IMR-90 (cell line): ENCODE results near the gene RASSF8. TPM values are rescaled to one million over a fixed set of nuclear protein-coding genes. Genes with fewer than 3 reads are reported as not detected.

Source experiments
- ATAC-seq: fragments of 200-7000 bp; cut with Tn5 transposase; 2 replicates; pipeline ENCODE4 v1.9.1; 2020; ENCODE audit warnings: low read depth, mild to moderate bottlenecking, moderate library complexity
- BruUV-seq: library from RNA; stranded (reverse); fragments of 400-500 nt; replicated peaks from 2 replicates; lab custom pipeline; 2021; lab: Mats Ljungman, UMichigan
- CTCF ChIA-PET: fragments of 300-600 bp; formaldehyde crosslinking; extraction: SDS; loops from one replicate; lab custom pipeline; 2021; ENCODE audit warnings: antibody characterized with exemption; lab: Yijun Ruan, JAX
- POLR2A ChIA-PET: fragments of 300-600 bp; sonication (Branson Sonifier 250); formaldehyde crosslinking; loops from one replicate; lab custom pipeline; 2022; ENCODE audit warnings: antibody characterized with exemption; ENCODE audit not compliant: unreplicated experiment; lab: Charles Lee
- DNase-seq: peaks from one replicate; pipeline ENCODE4 v3.0.0; 2013
- H2AFZ ChIP-seq: replicated peaks from 2 replicates; pipeline ENCODE3; 2013; ENCODE audit warnings: low read length, mild to moderate bottlenecking; ENCODE audit not compliant: poor library complexity
- H2AK5ac ChIP-seq: 2 replicates; pipeline ENCODE4 v1.6.1; 2013; ENCODE audit warnings: low read depth, low read length, inconsistent platforms
- H2AK9ac ChIP-seq: replicated peaks from 2 replicates; pipeline ENCODE3; 2013; ENCODE audit warnings: mild to moderate bottlenecking, low read depth, low read length, moderate library complexity; ENCODE audit not compliant: poor library complexity
- H2BK120ac ChIP-seq: 2 replicates; pipeline ENCODE4 v1.6.1; 2013; ENCODE audit warnings: low read depth, low read length, inconsistent platforms
- H2BK15ac ChIP-seq: 3 replicates; pipeline ENCODE4 v1.6.1; 2013; ENCODE audit warnings: low read depth, low read length, inconsistent platforms
- H2BK20ac ChIP-seq: 2 replicates; pipeline ENCODE4 v1.6.1; 2013; ENCODE audit warnings: low read depth, mild to moderate bottlenecking, inconsistent platforms, low read length, moderate library complexity
- H2BK5ac ChIP-seq: 2 replicates; pipeline ENCODE4 v1.6.1; 2013; ENCODE audit warnings: mild to moderate bottlenecking, low read depth, low read length, inconsistent platforms; ENCODE audit not compliant: poor library complexity, severe bottlenecking
- H3K14ac ChIP-seq: replicated peaks from 2 replicates; pipeline ENCODE4 v1.6.1; 2013; ENCODE audit warnings: low read depth, low read length, inconsistent platforms
- H3K18ac ChIP-seq: 2 replicates; pipeline ENCODE4 v1.6.1; 2013; ENCODE audit warnings: low read depth, low read length, control low read depth
- H3K23ac ChIP-seq: 2 replicates; pipeline ENCODE4 v1.6.1; 2013; ENCODE audit warnings: low read depth, low read length, inconsistent platforms
- H3K27ac ChIP-seq: 2 replicates; pipeline ENCODE4 v1.5.1; 2013; ENCODE audit warnings: mild to moderate bottlenecking, control low read depth, low read length; ENCODE audit not compliant: insufficient read depth
- H3K27me3 ChIP-seq: 2 replicates; pipeline ENCODE4 v1.6.1; 2013; ENCODE audit warnings: low read length; ENCODE audit not compliant: control insufficient read depth, insufficient read depth
- H3K36me3 ChIP-seq: 2 replicates; pipeline ENCODE4 v1.6.1; 2013; ENCODE audit warnings: low read length, mixed read lengths; ENCODE audit not compliant: control insufficient read depth, insufficient read depth
- H3K4ac ChIP-seq: 2 replicates; pipeline ENCODE4 v1.6.1; 2013; ENCODE audit warnings: low read depth, low read length, inconsistent platforms
- H3K4me1 ChIP-seq: 2 replicates; pipeline ENCODE4 v1.6.1; 2013; ENCODE audit warnings: low read length, mixed read lengths; ENCODE audit not compliant: control insufficient read depth, insufficient read depth
- H3K4me2 ChIP-seq: 2 replicates; pipeline ENCODE4 v1.6.1; 2013; ENCODE audit warnings: low read depth, mild to moderate bottlenecking, control low read depth, low read length, moderate library complexity
- H3K4me3 ChIP-seq: 2 replicates; pipeline ENCODE4 v1.5.1; 2013; ENCODE audit warnings: low read depth, mild to moderate bottlenecking, control low read depth, low read length, moderate library complexity; ENCODE audit not compliant: insufficient read depth
- H3K56ac ChIP-seq: 2 replicates; pipeline ENCODE4 v1.6.1; 2013; ENCODE audit warnings: low read length, inconsistent platforms; ENCODE audit not compliant: insufficient read depth; ENCODE audit errors: extremely low read depth
- H3K79me1 ChIP-seq, 2 experiments: 2 replicates each; pipeline ENCODE4 v1.6.1; 2013; ENCODE audit warnings: low read length in 2 of 2, inconsistent platforms in 1 of 2, low read depth in 1 of 2
- H3K9ac ChIP-seq: 2 replicates; pipeline ENCODE4 v1.6.1; 2013; ENCODE audit warnings: low read depth, low read length, control low read depth
- H3K9me1 ChIP-seq: 2 replicates; pipeline ENCODE4 v1.6.1; 2013; ENCODE audit warnings: low read length, inconsistent platforms; ENCODE audit not compliant: insufficient read depth
- H3K9me3 ChIP-seq: 2 replicates; pipeline ENCODE4 v1.6.1; 2013; ENCODE audit warnings: low read length; ENCODE audit not compliant: control insufficient read depth, insufficient read depth
- H4K20me1 ChIP-seq: 2 replicates; pipeline ENCODE4 v1.6.1; 2013; ENCODE audit warnings: low read length, inconsistent platforms; ENCODE audit not compliant: insufficient read depth
- H4K5ac ChIP-seq: 2 replicates; pipeline ENCODE4 v1.6.1; 2013; ENCODE audit warnings: mild to moderate bottlenecking, low read depth, low read length, control low read depth
- H4K8ac ChIP-seq, 2 experiments: 2 replicates each; pipeline ENCODE4 v1.6.1; 2013; ENCODE audit warnings: low read depth in 2 of 2, low read length in 2 of 2, control low read depth in 1 of 2, inconsistent platforms in 1 of 2
- H4K91ac ChIP-seq: 2 replicates; pipeline ENCODE4 v1.6.1; 2013; ENCODE audit warnings: low read depth, low read length, inconsistent platforms; ENCODE audit not compliant: insufficient read depth
- BHLHE40 ChIP-seq: fragments of 150-350 bp; IDR thresholded peaks from 2 replicates; pipeline ENCODE4 v1.6.1; 2016; ENCODE audit warnings: mild to moderate bottlenecking, low read depth, low read length
- CEBPB ChIP-seq: IDR thresholded peaks from 2 replicates; pipeline ENCODE4 v1.6.1; 2012; ENCODE audit warnings: low read depth, low read length, improper control_type of control experiment
- CHD1 ChIP-seq: IDR thresholded peaks from 2 replicates; pipeline ENCODE4 v1.6.1; 2012; ENCODE audit warnings: low read depth, low read length, improper control_type of control experiment
- ELK1 ChIP-seq: fragments of 150-350 bp; IDR thresholded peaks from 2 replicates; pipeline ENCODE4 v1.6.1; 2016; ENCODE audit warnings: low read depth, mild to moderate bottlenecking, low read length, moderate library complexity, borderline replicate concordance
- FOS ChIP-seq: fragments of 150-350 bp; IDR thresholded peaks from 2 replicates; pipeline ENCODE4 v1.6.1; 2016; ENCODE audit warnings: low read depth, low read length
- MXI1 ChIP-seq: IDR thresholded peaks from 2 replicates; pipeline ENCODE4 v1.6.1; 2012; ENCODE audit warnings: low read depth, mild to moderate bottlenecking, low read length, moderate library complexity, borderline replicate concordance
- NFE2L2 ChIP-seq: fragments of 150-350 bp; IDR thresholded peaks from 2 replicates; pipeline ENCODE4 v1.6.1; 2016; ENCODE audit warnings: low read depth, mild to moderate bottlenecking, low read length
- RAD21 ChIP-seq: IDR thresholded peaks from 2 replicates; pipeline ENCODE4 v1.6.1; 2012; ENCODE audit warnings: low read length, improper control_type of control experiment
- RCOR1 ChIP-seq: IDR thresholded peaks from 2 replicates; pipeline ENCODE4 v1.6.1; 2012; ENCODE audit warnings: mild to moderate bottlenecking, low read length, improper control_type of control experiment; ENCODE audit not compliant: insufficient replicate concordance
- RFX5 ChIP-seq: IDR thresholded peaks from 2 replicates; pipeline ENCODE4 v1.8.0; 2012; ENCODE audit warnings: low read depth, mild to moderate bottlenecking, low read length, moderate library complexity
- SMC3 ChIP-seq: fragments of 150-350 bp; IDR thresholded peaks from 2 replicates; pipeline ENCODE4 v1.6.1; 2016; ENCODE audit warnings: low read depth, mild to moderate bottlenecking, antibody characterized with exemption, low read length, moderate library complexity
- USF2 ChIP-seq: fragments of 150-350 bp; IDR thresholded peaks from 2 replicates; pipeline ENCODE4 v1.6.1; 2017; ENCODE audit warnings: mild to moderate bottlenecking, antibody characterized with exemption, low read length, low read depth
- WGBS, 2 experiments: methylation state at CpG; one replicate each; pipeline versions ENCODE4 v1.1.5 to v1.1.7; 2013; ENCODE audit warnings: missing lambda C conversion rate in 2 of 2; ENCODE audit not compliant: insufficient read length in 1 of 2; ENCODE audit errors: extremely low coverage in 2 of 2; 5-methylcytosine and 5-hydroxymethylcytosine counted together
- dilution Hi-C: fragments of 300-500 bp; cut with HindIII; formaldehyde crosslinking; loops from one replicate; pipeline ENCODE4 v1.14.3; 2018; ENCODE audit warnings: low sequenced_read_pairs; ENCODE audit not compliant: unreplicated experiment
- in situ Hi-C: fragments of 300-500 bp; cut with MboI; formaldehyde crosslinking; loops from 3 replicates; pipeline ENCODE4 v1.14.3; 2019; ENCODE audit warnings: low sequenced_read_pairs, inconsistent platforms, mixed read lengths
- intact Hi-C: fragments of 100-400 bp; cut with micrococcal nuclease; formaldehyde crosslinking; loops from 2 replicates; pipeline ENCODE4 v1.10.0; 2022
- polyA plus RNA-seq, 3 experiments: library from polyadenylated mRNA; depleted of rRNA; stranded (reverse); fragments of >200 nt; gene quantifications; 2 replicates each; pipeline ENCODE4 v1.2.3, GENCODE V29; 2012; ENCODE audit warnings: low replicate concordance in 1 of 3
- total RNA-seq: library from RNA; depleted of rRNA; stranded (reverse); fragments of >200 nt; gene quantifications from 2 replicates; pipeline ENCODE4 v1.2.3, GENCODE V29; 2012

The RASSF8 gene
- total and polyA plus RNA-seq, 2 of the 4 experiments (the other 2 are of a cell fraction), result 10.8 to 50.5 TPM

GRCh38 chr12:25980035-25980434, 21.6 kb downstream of the RASSF8 start:
- Histone ChIP-seq H3K9me1 (peaks cover 22% of the 10 kb centered on the region), H3K23ac (no peak overlapping the region), H2AK5ac (no peak overlapping the region), H2BK5ac (no peak overlapping the region), H3K27ac (no peak overlapping the region), H3K4ac (no peak overlapping the region), H3K79me1 (peaks cover 29 to 93% of the 10 kb centered on the region in 2 experiments), H4K91ac (no peak overlapping the region), H3K4me3 (no peak overlapping the region), H2AFZ (no peak overlapping the region), H3K14ac (no peak overlapping the region), H2BK20ac (no peak overlapping the region), H3K36me3 (no peaks in the 10 kb centered on the region; the same call in 1 of the 2 replicates), H3K56ac (no peak overlapping the region), H2AK9ac (no peak overlapping the region), H4K5ac (no peak overlapping the region), H3K27me3 (no peaks in the 10 kb centered on the region), H3K9me3 (no peaks in the 10 kb centered on the region), H4K20me1 (peaks cover 69% of the 10 kb centered on the region), H2BK15ac (no peak overlapping the region), H4K8ac (no peak overlapping the region), H3K4me2 (no peak overlapping the region), H2BK120ac (no peak overlapping the region), H3K4me1 (peaks cover 7% of the 10 kb centered on the region), H3K9ac (no peak overlapping the region), H3K18ac (no peak overlapping the region)
- DNase-seq, result no peak
- intact Hi-C loops (no loop called here), dilution Hi-C loops (no loop called here), in situ Hi-C loops (no loop called here)
- POLR2A ChIA-PET, result no interaction called here
- WGBS, 2 experiments, result no CpG with 5 or more reads among the region's 4 CpGs
- TF ChIP-seq CHD1, result no peak
- no peak for TF ChIP-seq RCOR1
- TF ChIP-seq CEBPB, result no peak
- TF ChIP-seq RAD21, result no peak
- TF ChIP-seq FOS, result no peak
- no peak for TF ChIP-seq USF2
- TF ChIP-seq SMC3, result no peak
- no peak for TF ChIP-seq BHLHE40
- no peak for TF ChIP-seq RFX5
- no peak for TF ChIP-seq NFE2L2
- no peak for TF ChIP-seq ELK1
- no peak for TF ChIP-seq MXI1
- ATAC-seq, result no peak
- CTCF ChIA-PET, result interaction anchor here (0.7 kb wide), 1 partner anchor 430 kb away, joined by 3 read pairs; no protein-coding TSS in a partner anchor
- no TSS peak for BruUV-seq
